ENCODE measurements around the gene SPATA12. TPM values are rescaled to one million over a fixed set of nuclear protein-coding genes. Genes with fewer than 3 reads are reported as not detected.
A peak's percentile ranks its signal among the peaks of the same experiment; 100 is the strongest.

SPATA12 gene, protein sequence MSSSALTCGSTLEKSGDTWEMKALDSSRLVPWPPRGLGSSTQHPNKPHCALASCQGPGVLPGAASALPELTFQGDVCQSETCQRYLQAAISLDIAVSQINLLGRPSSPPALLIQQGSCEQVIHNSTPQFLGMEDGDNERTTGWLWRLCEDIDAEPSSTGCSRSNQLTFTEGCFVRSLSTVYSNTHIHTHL
- total RNA-seq: not detected

DNA sequence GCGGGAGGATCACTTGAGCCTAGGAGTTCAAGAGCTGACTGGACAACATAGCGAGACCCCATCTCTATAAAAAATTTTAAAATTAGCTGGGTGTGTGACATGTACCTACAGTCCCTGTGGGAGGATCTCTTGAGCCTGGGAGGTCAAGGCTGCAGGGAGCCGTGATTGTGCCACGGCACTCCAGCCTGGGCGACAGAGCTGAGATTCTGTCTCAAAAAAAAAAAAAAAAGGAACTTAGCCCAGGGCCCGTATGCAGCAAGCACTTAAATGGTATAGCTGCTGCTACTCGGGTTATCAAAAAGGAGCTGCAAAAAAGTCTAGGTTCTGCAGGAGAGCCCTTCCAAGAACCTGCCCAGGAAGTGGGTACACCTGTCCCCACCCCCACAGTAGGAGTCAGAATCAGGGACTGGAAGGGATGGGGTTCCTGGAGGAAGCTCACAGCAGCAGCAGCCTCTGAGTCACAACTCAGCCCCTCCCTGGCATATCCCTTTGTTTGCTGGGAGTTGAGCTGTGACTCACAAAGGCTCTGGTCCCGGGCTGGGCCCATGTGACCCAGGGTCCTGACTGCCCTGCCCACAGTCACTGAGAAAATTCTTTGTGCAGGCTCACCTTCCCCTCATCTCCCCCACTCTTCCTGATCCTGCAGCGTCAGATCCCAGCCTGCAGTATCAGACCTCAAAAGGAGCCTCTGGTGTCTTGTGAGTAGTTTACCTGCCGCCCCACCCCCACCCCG, at the start of gene SPATA12:
SPATA12 (plus strand) TSS at position 576 of the 733 bp plus-strand sequence. CDS start 13,031 bp downstream, outside the sequence.
- DNase-seq: peak; percentile 43 to 86 (median 72)
- Histone ChIP-seq H3K9me3 (no peaks in the 10 kb centered on the region), H3K27ac (peak within 1 kb of the TSS in 3 of 4 donors; percentile 2 to 56 (median 46)), H3K4me1 (no peaks in the 10 kb centered on the region), H3K27me3 (no peaks in the 10 kb centered on the region), H3K36me3 (replicated peaks in 1 of 2; ENCODE audit: insufficient read depth in 1 of 2, low read depth in 2 of 2) (no peaks in the 10 kb centered on the region), H3K4me3 (no peak within 1 kb of the TSS)
- WGBS, 2 donors: 59 to 70% methylated on average over 10 to 11 of the region's 11 CpGs
- intact Hi-C loops (cut with DNase I): no loop called here
- TF ChIP-seq POLR2A (IDR thresholded peaks at IDR 0.05): no peak
- TF ChIP-seq, protein P1, sequence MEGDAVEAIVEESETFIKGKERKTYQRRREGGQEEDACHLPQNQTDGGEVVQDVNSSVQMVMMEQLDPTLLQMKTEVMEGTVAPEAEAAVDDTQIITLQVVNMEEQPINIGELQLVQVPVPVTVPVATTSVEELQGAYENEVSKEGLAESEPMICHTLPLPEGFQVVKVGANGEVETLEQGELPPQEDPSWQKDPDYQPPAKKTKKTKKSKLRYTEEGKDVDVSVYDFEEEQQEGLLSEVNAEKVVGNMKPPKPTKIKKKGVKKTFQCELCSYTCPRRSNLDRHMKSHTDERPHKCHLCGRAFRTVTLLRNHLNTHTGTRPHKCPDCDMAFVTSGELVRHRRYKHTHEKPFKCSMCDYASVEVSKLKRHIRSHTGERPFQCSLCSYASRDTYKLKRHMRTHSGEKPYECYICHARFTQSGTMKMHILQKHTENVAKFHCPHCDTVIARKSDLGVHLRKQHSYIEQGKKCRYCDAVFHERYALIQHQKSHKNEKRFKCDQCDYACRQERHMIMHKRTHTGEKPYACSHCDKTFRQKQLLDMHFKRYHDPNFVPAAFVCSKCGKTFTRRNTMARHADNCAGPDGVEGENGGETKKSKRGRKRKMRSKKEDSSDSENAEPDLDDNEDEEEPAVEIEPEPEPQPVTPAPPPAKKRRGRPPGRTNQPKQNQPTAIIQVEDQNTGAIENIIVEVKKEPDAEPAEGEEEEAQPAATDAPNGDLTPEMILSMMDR (IDR thresholded peaks at IDR 0.05): no peak
- ATAC-seq: peak; percentile 90

DNA sequence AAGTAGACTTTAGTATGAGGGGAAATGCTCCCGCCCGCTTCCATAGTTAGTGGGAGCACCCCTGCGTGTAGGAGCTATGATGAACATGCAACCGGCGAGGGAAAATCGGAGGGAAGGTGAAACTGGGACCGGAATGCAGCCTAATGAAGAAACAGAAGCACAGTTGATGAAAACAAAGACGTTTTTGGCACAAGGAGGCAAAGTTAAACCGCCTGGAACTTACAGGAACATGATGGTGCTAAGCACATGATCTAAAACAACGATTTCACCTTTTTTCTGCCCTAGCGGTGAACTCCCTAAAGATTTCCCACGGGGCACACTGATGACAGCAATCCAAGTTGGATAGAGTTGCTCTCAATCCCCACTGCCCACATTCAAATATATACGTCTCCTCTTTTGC, 49.4 kb upstream of the SPATA12 start:
- WGBS, 2 donors: 68 to 71% methylated on average over 13 of the region's 13 CpGs
- H3K27ac ChIP-seq: peak overlapping the region in 1 of 4 donors; percentile 13
- ATAC-seq (no peak), DNase-seq (no peak)
- intact Hi-C loops (cut with DNase I): no loop called here
- H3K9me3 ChIP-seq: no peaks in the 10 kb centered on the region
- H3K4me3 ChIP-seq: no peak overlapping the region
- no peaks in the 10 kb centered on the region for H3K27me3 ChIP-seq
- H3K36me3 ChIP-seq (replicated peaks in 1 of 2; ENCODE audit: insufficient read depth in 1 of 2, low read depth in 2 of 2): no peaks in the 10 kb centered on the region
- TF ChIP-seq, protein P1 (IDR thresholded peaks at IDR 0.05): no peak
- TF ChIP-seq POLR2A (IDR thresholded peaks at IDR 0.05): no peak
- peaks cover 36% of the 10 kb centered on the region for H3K4me1 ChIP-seq

DNA sequence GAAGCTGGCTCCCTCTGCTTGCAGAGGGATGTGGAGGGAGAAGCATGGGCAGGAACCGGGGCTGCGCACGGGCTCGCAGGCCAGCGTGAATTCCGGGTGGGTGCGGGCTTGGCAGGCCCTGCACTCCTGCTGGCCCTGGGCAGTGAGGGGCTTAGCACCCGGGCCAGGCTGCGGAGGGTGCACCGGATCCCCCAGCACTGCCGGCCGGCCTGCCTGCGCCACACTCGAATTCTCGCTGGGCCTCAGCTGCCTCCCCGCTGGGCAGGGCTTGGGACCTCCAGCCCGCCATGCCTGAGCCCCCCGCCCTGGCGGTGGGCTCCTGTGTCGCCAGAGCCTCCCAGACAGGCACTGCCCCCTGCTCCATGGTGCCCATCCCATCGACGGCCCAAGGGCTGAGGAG, 47.6 kb upstream of the SPATA12 start:
- ATAC-seq (no peak), DNase-seq (no peak)
- H3K4me1 ChIP-seq: peaks cover 22% of the 10 kb centered on the region
- no peak for TF ChIP-seq POLR2A (IDR thresholded peaks at IDR 0.05)
- TF ChIP-seq, protein P1 (IDR thresholded peaks at IDR 0.05): no peak
- H3K4me3 ChIP-seq: no peak overlapping the region
- 94 to 97% methylated on average over 6 to 18 of the region's 22 CpGs for WGBS, 2 donors
- intact Hi-C loops (cut with DNase I): no loop called here
- H3K27me3 ChIP-seq: no peaks in the 10 kb centered on the region
- no peaks in the 10 kb centered on the region for H3K36me3 ChIP-seq (replicated peaks in 1 of 2; ENCODE audit: insufficient read depth in 1 of 2, low read depth in 2 of 2)
- H3K9me3 ChIP-seq: no peaks in the 10 kb centered on the region
- H3K27ac ChIP-seq: no peak overlapping the region

DNA sequence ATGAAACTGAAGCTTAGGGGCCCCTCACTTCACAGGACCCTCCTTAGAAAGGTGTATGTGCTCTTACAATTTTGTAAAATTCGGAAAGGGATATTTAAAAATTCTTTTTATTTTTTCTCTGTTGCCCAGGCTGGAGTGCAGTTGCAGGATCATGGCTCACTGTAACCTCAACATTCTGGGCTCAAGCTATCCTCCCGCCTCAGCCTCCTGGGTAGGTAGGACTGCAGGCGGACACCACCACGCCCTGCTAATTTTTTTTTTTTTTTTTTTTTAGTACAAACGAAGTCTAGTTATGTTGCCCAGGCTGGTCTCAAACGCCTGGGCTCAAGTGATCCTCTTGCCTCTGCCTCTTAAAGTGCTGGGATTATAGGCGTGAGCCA, 45.1 kb upstream of the SPATA12 start:
- peak overlapping the region in 3 of 4 donors; percentile 2 to 52 (median 38) for H3K27ac ChIP-seq
- H3K9me3 ChIP-seq: no peaks in the 10 kb centered on the region
- no peak overlapping the region for H3K4me3 ChIP-seq
- no peak for ATAC-seq
- H3K4me1 ChIP-seq: peaks cover 8% of the 10 kb centered on the region
- TF ChIP-seq POLR2A (IDR thresholded peaks at IDR 0.05): no peak
- TF ChIP-seq, protein P1 (IDR thresholded peaks at IDR 0.05): no peak
- no peak for DNase-seq
- H3K27me3 ChIP-seq: no peaks in the 10 kb centered on the region
- 85 to 89% methylated on average over 7 of the region's 7 CpGs for WGBS, 2 donors
- intact Hi-C loops (cut with DNase I): no loop called here
- no peaks in the 10 kb centered on the region for H3K36me3 ChIP-seq (replicated peaks in 1 of 2; ENCODE audit: insufficient read depth in 1 of 2, low read depth in 2 of 2)
